Thyroid gland (tissue), 4 donors: Measurements from ENCODE around the gene CCDC85A.

Experiments used
- POLR2A ChIP-seq, 2 donors: fragments of 450-650 bp; IDR thresholded peaks; one replicate each; pipeline ENCODE4 v1.6.1; 2017; ENCODE audit warnings: antibody characterized with exemption in 2 of 2, mild to moderate bottlenecking in 2 of 2, moderate library complexity in 1 of 2
- TF ChIP-seq, protein P1 (sequence below), 6 experiments: fragments of 200-600 bp in 3 of 6; fragments of 450-650 bp in 3 of 6; sonication (generic) in 3 of 6; IDR thresholded peaks; one replicate each; pipeline ENCODE4 v1.5.1; 2016 to 2019; ENCODE audit warnings: antibody characterized with exemption in 6 of 6, mild to moderate bottlenecking in 2 of 6, inconsistent platforms in 1 of 6, moderate library complexity in 1 of 6

DNA sequence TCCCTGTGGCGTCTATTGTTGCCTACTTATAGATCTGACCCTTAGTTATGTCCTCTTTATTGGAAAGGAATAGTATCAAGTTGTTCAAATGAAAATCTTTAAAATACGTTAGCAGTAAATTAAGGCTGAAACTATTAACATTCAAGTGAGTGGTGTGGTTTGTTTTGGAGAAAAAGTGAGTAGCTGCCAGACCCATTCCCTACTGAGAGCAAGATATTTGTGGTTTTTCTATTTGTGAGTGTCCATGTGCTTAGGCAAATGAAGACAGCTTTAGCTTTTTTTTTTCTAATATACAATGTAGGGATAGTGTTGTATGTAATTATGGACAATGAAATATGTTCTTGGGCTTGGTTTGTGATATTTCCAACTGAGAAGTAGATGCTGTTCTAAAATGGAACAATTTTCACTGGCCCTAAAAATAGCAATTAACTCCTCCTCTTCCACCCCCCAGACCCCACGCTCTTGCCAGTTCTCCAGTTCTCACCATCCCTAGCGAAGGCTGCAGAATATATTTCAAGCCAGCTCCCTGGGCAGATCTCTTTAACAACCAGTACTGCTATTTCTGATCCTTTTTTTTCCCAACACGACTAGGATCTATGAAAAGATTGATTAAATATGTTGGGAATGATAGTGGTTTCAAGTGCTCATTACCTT lies 83.1 kb downstream of the CCDC85A start:
- TF ChIP-seq POLR2A (IDR thresholded peaks at IDR 0.05) = no peak
- TF ChIP-seq, protein P1, sequence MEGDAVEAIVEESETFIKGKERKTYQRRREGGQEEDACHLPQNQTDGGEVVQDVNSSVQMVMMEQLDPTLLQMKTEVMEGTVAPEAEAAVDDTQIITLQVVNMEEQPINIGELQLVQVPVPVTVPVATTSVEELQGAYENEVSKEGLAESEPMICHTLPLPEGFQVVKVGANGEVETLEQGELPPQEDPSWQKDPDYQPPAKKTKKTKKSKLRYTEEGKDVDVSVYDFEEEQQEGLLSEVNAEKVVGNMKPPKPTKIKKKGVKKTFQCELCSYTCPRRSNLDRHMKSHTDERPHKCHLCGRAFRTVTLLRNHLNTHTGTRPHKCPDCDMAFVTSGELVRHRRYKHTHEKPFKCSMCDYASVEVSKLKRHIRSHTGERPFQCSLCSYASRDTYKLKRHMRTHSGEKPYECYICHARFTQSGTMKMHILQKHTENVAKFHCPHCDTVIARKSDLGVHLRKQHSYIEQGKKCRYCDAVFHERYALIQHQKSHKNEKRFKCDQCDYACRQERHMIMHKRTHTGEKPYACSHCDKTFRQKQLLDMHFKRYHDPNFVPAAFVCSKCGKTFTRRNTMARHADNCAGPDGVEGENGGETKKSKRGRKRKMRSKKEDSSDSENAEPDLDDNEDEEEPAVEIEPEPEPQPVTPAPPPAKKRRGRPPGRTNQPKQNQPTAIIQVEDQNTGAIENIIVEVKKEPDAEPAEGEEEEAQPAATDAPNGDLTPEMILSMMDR (IDR thresholded peaks at IDR 0.05) = no peak
